Stimulated activated naive CD4-positive, alpha-beta T cell treated with Interleukin-2 at 50 U/mL for 16 hours (primary cell): ENCODE measurements around the gene AKR7A2.

Source experiments
- DNase-seq: peaks from one replicate; lab custom pipeline; 2025; lab: John Stamatoyannopoulos, UW

Gene AKR7A2

GRCh38 chr1:19343617-19344350 is 31.8 kb upstream of the AKR7A2 start:
- DNase-seq: no peak

- no peak for DNase-seq
Measured at GRCh38 chr1:19342894-19343616, 31.1 kb upstream of the AKR7A2 start.

DNA sequence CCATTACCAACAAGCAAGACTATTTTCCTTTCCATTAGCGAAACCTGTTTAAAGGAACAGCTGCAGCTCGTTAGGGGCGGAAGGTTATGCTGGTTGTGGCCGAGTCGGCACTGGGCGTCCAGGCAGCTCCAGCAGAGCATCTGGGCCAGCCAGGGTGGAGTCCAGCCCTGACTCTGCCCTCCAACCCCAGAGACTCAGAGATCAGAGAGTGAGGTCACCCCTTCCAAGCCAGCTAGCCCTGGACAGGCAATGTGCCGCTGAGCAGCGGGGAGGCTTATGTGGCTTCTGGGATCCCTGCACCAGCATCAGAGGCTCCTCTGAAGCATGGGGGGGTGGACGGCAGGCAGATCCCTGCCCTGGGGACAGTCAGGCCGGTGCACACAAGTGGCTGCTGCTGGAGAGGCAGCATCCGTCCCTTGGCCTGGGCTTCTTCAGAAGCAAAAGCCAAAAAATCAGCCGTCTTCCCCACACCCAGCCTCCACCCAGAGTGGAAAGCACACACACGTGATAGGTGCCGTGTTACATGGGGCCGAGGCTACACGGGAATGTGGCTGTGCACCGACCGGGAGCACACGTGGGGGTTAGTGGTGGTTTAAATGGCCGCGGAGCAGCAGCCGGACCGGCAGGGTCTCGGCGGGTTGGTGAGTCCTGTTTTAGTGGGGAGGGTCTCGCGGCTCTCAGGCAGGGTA is 30.3 kb upstream of the AKR7A2 start:
- no peak for DNase-seq

DNA sequence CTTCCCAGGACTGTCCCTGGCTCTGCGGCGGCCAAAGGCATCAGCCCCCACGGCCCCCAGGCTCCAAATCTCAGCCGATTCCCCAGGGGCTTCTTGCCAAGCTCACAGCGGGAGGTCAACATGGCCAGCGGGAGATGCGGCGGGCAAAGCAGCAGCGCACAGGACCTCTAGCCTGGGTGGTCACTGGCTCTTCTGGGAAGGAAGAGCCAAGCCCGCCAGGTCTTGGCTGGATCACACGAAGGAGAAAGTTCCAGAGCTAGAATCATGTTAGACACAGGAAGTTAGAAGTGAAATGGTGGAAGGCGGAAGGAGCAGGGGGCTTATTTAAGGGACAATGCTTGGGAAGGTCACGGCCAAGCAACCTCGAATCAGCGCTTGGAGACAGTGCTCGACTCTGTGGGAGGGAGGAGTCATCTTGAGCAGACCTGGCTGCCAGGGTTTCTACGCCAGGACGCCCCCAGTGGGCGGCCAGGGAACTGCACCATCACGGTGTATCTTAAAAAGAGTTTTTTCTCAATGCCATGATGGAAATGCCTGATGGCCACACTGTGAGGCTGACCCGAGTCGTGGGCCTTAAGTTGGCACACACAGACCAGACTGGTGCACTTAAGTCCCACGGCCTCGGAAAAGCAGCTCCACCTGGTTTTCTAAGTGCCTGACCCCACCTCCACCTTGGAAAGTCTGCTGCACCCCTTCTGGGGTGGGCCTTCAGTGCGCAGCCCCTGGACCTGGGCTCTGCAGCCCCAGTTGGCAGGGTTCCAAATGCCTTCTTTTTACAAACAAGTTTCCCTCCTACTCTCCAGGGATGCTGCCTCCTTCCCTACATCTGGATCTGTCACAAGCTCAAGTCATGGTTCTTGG is 29.5 kb upstream of the AKR7A2 start:
- DNase-seq: peak; percentile 70

DNA sequence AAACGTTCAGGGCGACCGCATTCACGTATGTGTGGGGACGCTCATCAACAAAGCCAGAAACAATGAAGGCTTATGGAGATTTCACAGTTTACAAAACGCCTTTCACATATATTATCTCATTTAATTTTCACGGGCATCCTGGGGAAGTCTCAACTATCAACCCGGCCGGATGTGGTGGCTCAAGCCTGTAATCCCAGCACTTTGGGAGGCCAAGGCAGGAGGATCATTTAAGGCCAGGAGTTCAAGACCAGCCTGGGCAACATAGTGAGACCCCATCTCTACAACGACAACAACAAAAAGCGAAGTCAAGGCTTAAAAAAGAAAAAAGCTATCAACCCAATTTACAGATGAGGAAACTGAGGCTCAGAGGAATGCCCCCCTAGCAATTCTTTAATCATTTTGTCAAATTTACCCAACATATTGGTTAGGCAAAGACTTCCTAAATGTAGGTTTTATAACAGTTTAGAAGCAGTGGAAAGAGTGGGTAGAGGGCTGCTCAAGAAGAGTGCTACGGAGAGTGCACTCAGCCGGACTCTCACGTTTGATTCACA is 28.5 kb upstream of the AKR7A2 start:
- no peak for DNase-seq

GRCh38 chr1:19339214-19339861 is 27.4 kb upstream of the AKR7A2 start:
- DNase-seq: no peak

- DNase-seq: no peak
Measured at GRCh38 chr1:19338323-19338762, 26.4 kb upstream of the AKR7A2 start.

- DNase-seq: no peak
Measured at GRCh38 chr1:19337289-19337688, 25.3 kb upstream of the AKR7A2 start.

DNA sequence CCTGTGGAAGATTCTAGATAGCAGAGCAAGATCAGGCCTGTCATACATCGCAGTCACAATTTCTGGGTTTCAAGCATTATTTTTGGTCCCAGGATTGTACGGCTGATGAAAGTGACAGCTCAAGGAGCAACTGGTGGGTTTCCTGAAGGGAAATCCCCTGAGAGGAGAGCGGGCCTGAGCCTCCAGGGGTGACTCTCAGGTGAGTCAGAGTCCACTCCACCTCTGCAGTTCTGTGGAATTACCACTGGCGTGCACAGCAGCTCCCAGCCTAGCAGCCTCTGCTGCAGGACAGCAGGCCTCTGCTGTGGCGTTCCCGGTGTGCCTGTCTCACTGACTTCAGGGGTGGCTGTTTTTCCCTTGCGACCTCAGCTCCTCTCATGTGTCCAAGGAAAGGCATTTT is 24.6 kb upstream of the AKR7A2 start:
- peak; percentile 49 for DNase-seq

- DNase-seq: no peak
Measured at GRCh38 chr1:19333587-19334354, 21.8 kb upstream of the AKR7A2 start.

DNA sequence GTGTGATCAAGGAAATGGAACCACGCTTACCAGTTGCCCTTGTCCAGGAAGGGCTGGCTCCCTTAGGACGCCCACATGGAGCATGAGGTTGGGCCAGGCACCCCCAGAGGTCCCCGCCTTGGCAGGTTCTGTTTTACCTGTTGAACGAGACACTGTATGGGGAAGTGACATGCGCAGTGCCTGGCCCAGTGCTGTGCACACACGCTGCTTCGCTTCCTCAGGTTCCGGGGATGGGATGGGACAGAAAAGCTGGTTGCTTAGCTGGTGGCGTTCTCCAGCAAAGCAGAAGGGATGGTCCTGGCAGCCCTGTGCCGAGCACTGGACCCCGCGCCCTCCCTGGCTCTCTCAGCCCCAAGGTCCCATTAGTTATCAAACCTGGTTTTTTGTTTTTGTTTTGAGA is 20.9 kb upstream of the AKR7A2 start:
- DNase-seq: no peak

DNA sequence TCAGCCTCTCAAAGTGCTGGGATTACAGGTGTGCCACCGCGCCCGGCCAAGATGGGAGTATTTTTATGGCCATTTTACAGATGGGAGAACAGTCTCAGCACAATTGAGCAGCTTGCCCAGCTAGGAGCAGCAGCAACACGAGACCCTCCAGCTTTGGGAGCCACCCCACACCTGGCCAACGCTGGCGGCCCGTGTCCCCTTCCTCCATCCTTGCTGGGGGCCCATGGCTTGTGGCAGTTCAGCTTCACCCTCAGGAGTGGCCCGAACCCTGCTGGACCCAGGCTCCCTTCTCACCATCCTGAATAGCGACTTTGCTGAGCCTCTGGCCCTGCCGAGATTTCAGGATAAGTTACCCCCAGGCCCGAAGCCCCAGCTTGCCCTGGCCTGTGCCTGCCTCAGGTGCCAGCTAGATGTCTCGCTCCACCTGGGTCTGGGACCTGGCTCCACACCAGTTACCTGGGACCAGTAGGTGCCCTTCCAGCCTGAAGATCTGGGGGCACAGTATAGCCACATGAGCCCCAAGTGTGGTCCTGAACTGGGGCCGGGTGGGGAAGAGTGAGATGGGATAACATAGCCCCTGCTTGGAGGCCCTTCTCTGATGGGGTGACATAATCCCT is 19.4 kb upstream of the AKR7A2 start:
- DNase-seq: no peak

GRCh38 chr1:19330449-19331135 is 18.6 kb upstream of the AKR7A2 start:
- no peak for DNase-seq

DNA sequence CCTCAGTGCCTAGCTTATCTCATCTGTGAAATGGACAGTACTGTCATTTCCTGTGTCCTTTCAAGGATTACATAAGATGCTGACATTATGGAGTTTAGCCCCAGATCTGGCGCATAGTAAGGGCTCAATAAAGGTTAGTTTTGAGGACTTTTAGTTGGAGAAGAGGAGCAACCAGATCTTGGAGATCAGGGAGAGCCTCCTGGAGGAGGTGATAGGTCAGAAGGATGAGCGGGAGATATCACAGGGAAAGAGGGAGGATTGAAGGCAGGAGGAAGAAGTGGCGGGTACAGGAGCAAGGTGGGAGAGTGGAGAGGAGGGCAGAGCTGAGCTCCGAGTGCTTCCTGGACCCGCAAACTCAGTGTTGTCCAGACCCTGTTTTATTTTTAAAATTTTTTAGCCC is 17.7 kb upstream of the AKR7A2 start:
- DNase-seq: no peak

- no peak for DNase-seq
Measured at GRCh38 chr1:19329188-19329587, 17.2 kb upstream of the AKR7A2 start.

DNA sequence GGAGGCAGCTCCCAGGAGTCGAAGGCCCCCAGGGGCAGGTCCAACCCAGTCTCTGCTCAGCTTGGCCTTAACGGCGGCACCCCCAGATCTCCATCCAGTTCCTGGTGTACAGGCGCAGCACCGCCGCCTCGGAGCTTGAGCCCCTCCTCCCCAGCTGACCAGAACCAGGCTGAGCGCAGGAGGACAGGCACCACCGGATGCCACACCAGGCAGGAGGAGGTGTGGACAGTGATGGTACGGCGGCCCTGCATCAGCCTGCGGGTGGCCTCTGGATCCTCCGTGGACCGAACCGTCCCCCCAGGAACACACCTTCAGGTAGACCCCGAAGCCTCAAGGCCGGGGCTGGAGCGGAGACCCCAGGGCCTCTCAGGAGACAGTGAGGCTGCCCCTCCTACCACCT is 16.5 kb upstream of the AKR7A2 start:
- no peak for DNase-seq

- DNase-seq: no peak
Measured at GRCh38 chr1:19327736-19328135, 15.8 kb upstream of the AKR7A2 start.

- DNase-seq: no peak
Measured at GRCh38 chr1:19327301-19327700, 15.4 kb upstream of the AKR7A2 start.

GRCh38 chr1:19326748-19327065 is 14.8 kb upstream of the AKR7A2 start:
- DNase-seq: no peak
